H1 (cell line): ENCODE measurements around the gene CNKSR2.

Experiments
- CREB1 ChIP-seq: IDR thresholded peaks from 2 replicates; pipeline ENCODE4 v1.6.1; 2012; ENCODE audit warnings: inconsistent platforms
- EP300 ChIP-seq, 2 experiments: IDR thresholded peaks; 1 replicate in 1 of 2; 2 replicates in 1 of 2; pipeline ENCODE4 v1.6.1; 2011 to 2012; ENCODE audit warnings: low read depth in 2 of 2, low read length in 2 of 2, mild to moderate bottlenecking in 2 of 2, borderline replicate concordance in 1 of 2, inconsistent platforms in 1 of 2, moderate library complexity in 1 of 2
- POLR2A ChIP-seq, 2 experiments: IDR thresholded peaks; 1 replicate in 1 of 2; 2 replicates in 1 of 2; pipeline ENCODE4 v1.6.1; 2011; ENCODE audit warnings: low read depth in 2 of 2, low read length in 2 of 2, mild to moderate bottlenecking in 2 of 2; ENCODE audit errors: control extremely low read depth in 1 of 2
- RAD21 ChIP-seq, 2 experiments: IDR thresholded peaks in 1 of 2; conservative IDR thresholded peaks in 1 of 2; 2 replicates each; pipeline ENCODE4 v1.6.1; 2011; ENCODE audit warnings: low read depth in 2 of 2, low read length in 2 of 2, improper control_type of control experiment in 1 of 2, inconsistent platforms in 1 of 2, mild to moderate bottlenecking in 1 of 2, moderate library complexity in 1 of 2
- SP1 ChIP-seq: IDR thresholded peaks from 2 replicates; pipeline ENCODE4 v1.6.1; 2011; ENCODE audit warnings: low read depth, low read length
- TAF1 ChIP-seq: IDR thresholded peaks from 2 replicates; pipeline ENCODE4 v1.6.1; 2011; ENCODE audit warnings: mild to moderate bottlenecking, low read depth, low read length
- ZNF274 ChIP-seq: IDR thresholded peaks from 2 replicates; pipeline ENCODE4 v1.7.0; 2012; ENCODE audit warnings: low read length, borderline replicate concordance; ENCODE audit errors: extremely low read depth
- TF ChIP-seq, protein P1 (sequence below): IDR thresholded peaks from 2 replicates; pipeline ENCODE4 v1.6.1; 2011; ENCODE audit warnings: low read depth, mild to moderate bottlenecking, low read length; ENCODE audit not compliant: insufficient read depth
- TF ChIP-seq, protein P2 (sequence below), 3 experiments: IDR thresholded peaks; 1 replicate in 2 of 3; 2 replicates in 1 of 3; pipeline versions ENCODE4 v1.5.1 to v1.6.1; 2011; ENCODE audit warnings: low read length in 3 of 3, mild to moderate bottlenecking in 3 of 3, inconsistent platforms in 2 of 3, low read depth in 1 of 3, moderate library complexity in 1 of 3; ENCODE audit not compliant: insufficient read depth in 1 of 3; ENCODE audit errors: control extremely low read depth in 1 of 3

DNA sequence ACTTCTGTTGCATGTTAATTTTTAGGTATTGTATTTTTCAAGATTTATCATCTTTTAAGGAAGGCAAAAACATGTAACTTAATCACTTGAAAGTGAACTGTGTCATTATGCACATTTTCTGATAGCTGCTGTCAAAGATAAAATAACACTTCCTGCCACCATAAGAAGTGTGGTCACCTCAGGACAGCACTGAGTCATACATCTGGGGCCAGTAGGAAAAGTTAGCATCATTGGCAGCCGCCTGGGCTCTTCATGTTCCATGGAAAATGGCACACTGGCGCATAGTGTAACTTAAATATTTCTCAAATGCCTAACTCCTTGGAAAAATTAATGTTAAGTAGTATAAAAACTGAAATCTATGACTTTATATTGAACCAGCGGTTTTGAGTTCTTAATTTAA lies 24.2 kb downstream of the CNKSR2 start:
- TF ChIP-seq CREB1 (no peak), POLR2A (IDR thresholded peaks at IDR 0.05; ENCODE audit: control extremely low read depth in 1 of 2, low read depth in 2 of 2, low read length in 2 of 2) (no peak), ZNF274 (no peak), SP1 (no peak), TAF1 (no peak), RAD21 (IDR thresholded peaks at IDR 0.05 in 1 of 2, conservative IDR thresholded peaks at IDR 0.05 in 1 of 2; ENCODE audit: low read depth in 2 of 2, low read length in 2 of 2) (no peak), EP300 (IDR thresholded peaks at IDR 0.05; ENCODE audit: borderline replicate concordance in 1 of 2, low read depth in 2 of 2, low read length in 2 of 2) (no peak)
- TF ChIP-seq, protein P1, sequence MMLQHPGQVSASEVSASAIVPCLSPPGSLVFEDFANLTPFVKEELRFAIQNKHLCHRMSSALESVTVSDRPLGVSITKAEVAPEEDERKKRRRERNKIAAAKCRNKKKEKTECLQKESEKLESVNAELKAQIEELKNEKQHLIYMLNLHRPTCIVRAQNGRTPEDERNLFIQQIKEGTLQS = no peak
- TF ChIP-seq, protein P2, sequence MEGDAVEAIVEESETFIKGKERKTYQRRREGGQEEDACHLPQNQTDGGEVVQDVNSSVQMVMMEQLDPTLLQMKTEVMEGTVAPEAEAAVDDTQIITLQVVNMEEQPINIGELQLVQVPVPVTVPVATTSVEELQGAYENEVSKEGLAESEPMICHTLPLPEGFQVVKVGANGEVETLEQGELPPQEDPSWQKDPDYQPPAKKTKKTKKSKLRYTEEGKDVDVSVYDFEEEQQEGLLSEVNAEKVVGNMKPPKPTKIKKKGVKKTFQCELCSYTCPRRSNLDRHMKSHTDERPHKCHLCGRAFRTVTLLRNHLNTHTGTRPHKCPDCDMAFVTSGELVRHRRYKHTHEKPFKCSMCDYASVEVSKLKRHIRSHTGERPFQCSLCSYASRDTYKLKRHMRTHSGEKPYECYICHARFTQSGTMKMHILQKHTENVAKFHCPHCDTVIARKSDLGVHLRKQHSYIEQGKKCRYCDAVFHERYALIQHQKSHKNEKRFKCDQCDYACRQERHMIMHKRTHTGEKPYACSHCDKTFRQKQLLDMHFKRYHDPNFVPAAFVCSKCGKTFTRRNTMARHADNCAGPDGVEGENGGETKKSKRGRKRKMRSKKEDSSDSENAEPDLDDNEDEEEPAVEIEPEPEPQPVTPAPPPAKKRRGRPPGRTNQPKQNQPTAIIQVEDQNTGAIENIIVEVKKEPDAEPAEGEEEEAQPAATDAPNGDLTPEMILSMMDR (IDR thresholded peaks at IDR 0.05; ENCODE audit: control extremely low read depth in 1 of 3, insufficient read depth in 1 of 3, low read depth in 1 of 3, low read length in 3 of 3) = no peak
